ENCODE measurements around the gene PLA2G4E.

PLA2G4E gene

DNA sequence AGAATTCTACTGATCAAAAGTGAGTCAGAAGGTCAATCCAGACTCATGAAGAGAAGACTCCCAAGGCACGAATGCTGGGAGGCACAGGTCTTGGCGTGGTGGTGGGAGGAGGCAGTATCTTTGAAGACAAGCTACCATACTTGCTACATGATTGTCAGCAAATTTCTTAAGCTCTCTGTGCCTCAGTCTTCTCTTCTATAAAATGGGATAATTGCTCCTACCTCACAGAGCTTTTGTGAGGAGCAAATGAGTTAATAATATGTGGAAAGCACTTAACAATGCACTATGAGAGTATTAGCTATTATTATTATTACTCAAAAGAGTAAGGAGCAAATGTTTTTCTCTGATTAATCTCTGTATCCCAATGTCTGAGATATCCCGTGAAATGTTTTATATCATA, 84.7 kb downstream of the PLA2G4E start:
- Mint-ChIP-seq H3K27me3 (no peaks in the 10 kb centered on the region), H3K9me3 (no peaks in the 10 kb centered on the region), H3K4me3 (no peak overlapping the region), H3K4me1 (ENCODE audit: low read depth) (peaks cover 64% of the 10 kb centered on the region), H3K36me3 (ENCODE audit: low read depth) (peaks cover 91% of the 10 kb centered on the region), H3K27ac (peak overlapping the region; percentile 92)
- intact Hi-C loops (cut with micrococcal nuclease): no loop called here

DNA sequence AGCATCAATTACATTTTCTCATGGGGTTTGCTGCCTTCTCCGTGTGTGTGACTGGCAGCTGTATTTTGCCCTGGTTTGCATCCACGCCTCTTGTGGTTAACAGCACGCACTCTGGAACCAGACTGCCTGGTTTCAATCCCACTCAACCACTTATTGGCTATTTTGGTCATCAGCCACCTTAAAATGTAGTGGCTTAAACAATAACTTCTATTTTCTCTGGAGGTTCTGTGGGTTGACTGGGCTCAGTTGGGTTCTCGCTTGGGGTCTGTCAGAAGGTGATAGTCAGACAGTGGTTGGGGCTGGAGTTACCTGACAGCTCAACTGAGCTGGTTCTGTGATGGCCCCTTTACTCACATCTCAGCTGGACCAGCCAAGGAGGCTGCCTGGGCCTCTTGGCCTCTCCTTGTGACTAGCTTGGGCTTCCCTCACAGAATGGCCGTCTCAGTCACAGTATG, 85.2 kb downstream of the PLA2G4E start:
- H3K9me3 Mint-ChIP-seq: no peaks in the 10 kb centered on the region
- H3K4me3 Mint-ChIP-seq: no peak overlapping the region
- peak overlapping the region; percentile 92 for H3K27ac Mint-ChIP-seq
- intact Hi-C loops (cut with micrococcal nuclease): no loop called here
- H3K27me3 Mint-ChIP-seq: no peaks in the 10 kb centered on the region
- H3K4me1 Mint-ChIP-seq (ENCODE audit: low read depth): peaks cover 64% of the 10 kb centered on the region
- peaks cover 86% of the 10 kb centered on the region for H3K36me3 Mint-ChIP-seq (ENCODE audit: low read depth)

DNA sequence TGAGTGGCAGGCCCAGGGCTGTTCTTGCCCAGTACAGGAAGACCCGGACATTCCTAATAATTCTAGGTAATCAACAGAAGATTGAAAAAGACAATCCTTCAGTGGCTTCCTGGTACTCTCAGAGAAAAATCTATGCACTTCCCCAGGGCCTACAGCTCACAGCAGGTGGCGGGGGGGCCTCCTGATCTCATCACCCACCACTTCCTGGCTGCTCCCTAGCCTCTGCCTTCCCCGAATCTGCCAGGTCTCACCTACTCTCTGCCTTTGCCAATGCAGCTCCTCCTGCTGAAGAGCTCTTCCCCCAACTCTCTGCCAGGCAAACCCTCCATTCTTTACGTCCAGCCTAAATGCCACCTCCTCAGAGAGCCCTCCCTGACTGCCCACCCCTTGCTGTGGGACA, 86.0 kb downstream of the PLA2G4E start:
- H3K36me3 Mint-ChIP-seq (ENCODE audit: low read depth): peaks cover 78% of the 10 kb centered on the region
- intact Hi-C loops (cut with micrococcal nuclease): no loop called here
- H3K4me1 Mint-ChIP-seq (ENCODE audit: low read depth): peaks cover 64% of the 10 kb centered on the region

DNA sequence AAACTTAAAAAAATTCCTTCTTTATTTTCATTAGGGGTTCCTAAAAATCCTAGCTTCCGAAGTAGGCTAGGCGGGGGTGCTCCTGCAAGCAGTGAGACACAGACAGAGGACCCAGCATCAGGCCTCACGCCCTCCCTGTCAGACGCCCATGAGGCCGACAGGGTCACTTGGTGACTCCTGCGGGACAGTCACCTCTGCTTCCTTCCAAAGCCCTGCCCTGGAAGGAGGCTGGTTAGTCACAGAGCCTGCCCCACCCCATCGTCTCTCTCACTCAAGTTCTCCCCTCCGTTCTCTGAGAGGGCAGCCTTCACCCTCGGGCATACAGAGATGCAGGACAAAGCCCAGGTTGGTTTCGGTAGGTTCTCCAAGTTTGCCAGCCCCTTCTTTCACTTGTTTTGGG, 87.1 kb downstream of the PLA2G4E start:
- Mint-ChIP-seq H3K4me1 (ENCODE audit: low read depth) (peaks cover 72% of the 10 kb centered on the region), H3K27ac (peak overlapping the region; percentile 92), H3K36me3 (ENCODE audit: low read depth) (peaks cover 80% of the 10 kb centered on the region), H3K27me3 (no peaks in the 10 kb centered on the region), H3K4me3 (no peak overlapping the region), H3K9me3 (no peaks in the 10 kb centered on the region)
- intact Hi-C loops (cut with micrococcal nuclease): no loop called here

More for the DNA sequence above, 86.0 kb downstream of the PLA2G4E start:
- peak overlapping the region; percentile 92 for H3K27ac Mint-ChIP-seq
- no peaks in the 10 kb centered on the region for H3K27me3 Mint-ChIP-seq
- no peaks in the 10 kb centered on the region for H3K9me3 Mint-ChIP-seq
- no peak overlapping the region for H3K4me3 Mint-ChIP-seq

DNA sequence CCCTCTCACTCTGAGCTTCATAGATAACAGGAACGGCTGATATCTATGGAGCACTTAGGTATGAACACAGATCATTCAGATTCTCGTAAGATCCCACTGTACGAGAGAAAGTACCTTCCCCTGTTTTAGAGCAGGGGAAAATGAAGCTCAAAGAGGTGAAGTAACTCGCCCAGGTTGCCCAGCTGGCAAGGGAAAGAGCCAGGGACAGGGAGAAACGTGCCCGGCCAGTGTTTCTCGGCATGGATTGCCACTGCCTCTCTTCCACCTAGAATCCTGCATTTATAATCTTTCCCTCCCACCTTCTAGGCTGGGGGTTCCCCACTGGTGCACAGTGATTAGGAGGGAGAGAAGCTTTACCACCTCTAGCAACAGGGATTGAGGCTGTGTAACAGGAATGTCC, 87.5 kb downstream of the PLA2G4E start:
- Mint-ChIP-seq H3K36me3 (ENCODE audit: low read depth) (peaks cover 80% of the 10 kb centered on the region), H3K4me3 (no peak overlapping the region), H3K9me3 (no peaks in the 10 kb centered on the region), H3K27ac (peak overlapping the region; percentile 92), H3K27me3 (no peaks in the 10 kb centered on the region), H3K4me1 (ENCODE audit: low read depth) (peaks cover 76% of the 10 kb centered on the region)
- intact Hi-C loops (cut with micrococcal nuclease): no loop called here

DNA sequence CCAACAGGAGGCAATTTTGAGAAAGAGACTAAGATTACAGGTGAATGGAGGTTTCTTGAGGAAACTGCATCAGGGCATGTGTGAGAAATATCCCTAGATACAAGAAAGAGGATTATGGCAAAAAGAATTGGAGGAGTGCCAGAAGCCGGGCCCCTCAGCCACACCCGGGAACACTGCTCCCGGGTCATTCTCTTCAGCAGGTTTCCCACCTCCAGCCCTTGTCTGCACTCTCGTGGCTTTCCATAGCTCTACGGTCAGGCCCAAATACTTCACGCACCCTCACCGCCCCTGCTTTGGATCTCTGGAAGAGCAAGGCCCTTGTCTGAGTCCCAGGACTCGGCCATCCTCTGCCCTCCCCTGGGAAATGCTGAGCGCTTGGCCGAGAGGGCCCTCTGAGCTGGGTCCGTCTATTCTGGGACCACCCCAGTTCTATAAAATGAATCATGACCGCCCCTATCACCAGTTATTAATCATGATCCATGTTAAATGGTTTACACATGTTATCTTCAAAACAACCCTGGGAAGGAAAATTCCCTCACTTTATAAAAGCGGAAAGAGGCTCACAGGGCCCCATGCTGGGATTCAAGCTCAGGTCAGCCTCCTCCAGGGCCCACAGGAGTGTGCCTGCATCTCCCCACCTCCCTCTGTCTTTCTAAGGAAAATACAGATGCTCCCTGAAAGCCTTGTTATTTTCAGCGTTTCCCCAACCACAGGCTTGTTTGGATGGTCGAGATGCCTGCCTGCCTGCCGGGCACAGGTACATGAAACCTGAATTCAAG, 88.1 kb downstream of the PLA2G4E start:
- peaks cover 80% of the 10 kb centered on the region for H3K36me3 Mint-ChIP-seq (ENCODE audit: low read depth)
- no peaks in the 10 kb centered on the region for H3K27me3 Mint-ChIP-seq
- H3K27ac Mint-ChIP-seq: peak overlapping the region; percentile 92
- intact Hi-C loops (cut with micrococcal nuclease): no loop called here
- H3K4me3 Mint-ChIP-seq: no peak overlapping the region
- no peaks in the 10 kb centered on the region for H3K9me3 Mint-ChIP-seq
- H3K4me1 Mint-ChIP-seq (ENCODE audit: low read depth): peaks cover 80% of the 10 kb centered on the region

DNA sequence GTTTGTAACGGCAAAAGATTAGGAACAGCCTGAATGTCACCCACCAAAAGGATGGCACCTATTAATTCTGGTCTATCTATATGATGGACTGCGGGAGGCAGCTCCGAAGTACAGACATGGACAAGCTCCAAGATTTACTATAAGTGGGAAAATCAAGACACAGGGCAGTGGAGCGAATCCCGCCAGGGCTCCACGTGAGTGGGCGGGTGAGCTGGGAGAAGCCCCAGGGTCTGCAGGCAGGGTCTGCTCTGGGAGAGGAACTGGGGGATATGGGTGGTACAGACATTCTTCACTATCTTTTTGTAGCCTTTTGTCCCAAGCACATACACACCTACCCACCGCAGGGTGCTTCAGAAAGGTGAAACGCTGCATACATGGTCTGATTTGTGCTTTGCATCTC, 88.7 kb downstream of the PLA2G4E start:
- Mint-ChIP-seq H3K27me3 (no peaks in the 10 kb centered on the region), H3K36me3 (ENCODE audit: low read depth) (peaks cover 79% of the 10 kb centered on the region), H3K9me3 (no peaks in the 10 kb centered on the region), H3K27ac (peak overlapping the region; percentile 92), H3K4me1 (ENCODE audit: low read depth) (peaks cover 80% of the 10 kb centered on the region), H3K4me3 (no peak overlapping the region)
- intact Hi-C loops (cut with micrococcal nuclease): no loop called here

All from dendritic cell treated with granulocyte-macrophage colony-stimulating factor and Interleukin-4, amounts not matched to agents 40 ng/mL and 50 ng/mL, for 4 days (primary cell).